IPS-18a (cell line): ENCODE data around the gene LOXHD1.

ENCODE experiments used
- H3K27ac ChIP-seq: one replicate; pipeline ENCODE4 v1.5.1; 2013; ENCODE audit warnings: low read length
- H3K27me3 ChIP-seq: one replicate; pipeline ENCODE4 v1.6.1; 2013; ENCODE audit warnings: mild to moderate bottlenecking, low read length; ENCODE audit not compliant: control insufficient read depth, insufficient read depth
- H3K36me3 ChIP-seq: one replicate; pipeline ENCODE4 v1.6.1; 2013; ENCODE audit warnings: low read depth, low read length; ENCODE audit not compliant: control insufficient read depth
- H3K4me1 ChIP-seq: one replicate; pipeline ENCODE4 v1.6.1; 2013; ENCODE audit warnings: low read depth, low read length; ENCODE audit not compliant: control insufficient read depth
- H3K4me3 ChIP-seq: one replicate; pipeline ENCODE4 v1.5.1; 2013; ENCODE audit warnings: low read length
- H3K9ac ChIP-seq: one replicate; pipeline ENCODE4 v1.6.1; 2013; ENCODE audit warnings: mild to moderate bottlenecking, low read length, moderate library complexity
- H3K9me3 ChIP-seq: one replicate; pipeline ENCODE4 v1.6.1; 2013; ENCODE audit warnings: low read depth, low read length; ENCODE audit not compliant: control insufficient read depth

Gene LOXHD1

DNA sequence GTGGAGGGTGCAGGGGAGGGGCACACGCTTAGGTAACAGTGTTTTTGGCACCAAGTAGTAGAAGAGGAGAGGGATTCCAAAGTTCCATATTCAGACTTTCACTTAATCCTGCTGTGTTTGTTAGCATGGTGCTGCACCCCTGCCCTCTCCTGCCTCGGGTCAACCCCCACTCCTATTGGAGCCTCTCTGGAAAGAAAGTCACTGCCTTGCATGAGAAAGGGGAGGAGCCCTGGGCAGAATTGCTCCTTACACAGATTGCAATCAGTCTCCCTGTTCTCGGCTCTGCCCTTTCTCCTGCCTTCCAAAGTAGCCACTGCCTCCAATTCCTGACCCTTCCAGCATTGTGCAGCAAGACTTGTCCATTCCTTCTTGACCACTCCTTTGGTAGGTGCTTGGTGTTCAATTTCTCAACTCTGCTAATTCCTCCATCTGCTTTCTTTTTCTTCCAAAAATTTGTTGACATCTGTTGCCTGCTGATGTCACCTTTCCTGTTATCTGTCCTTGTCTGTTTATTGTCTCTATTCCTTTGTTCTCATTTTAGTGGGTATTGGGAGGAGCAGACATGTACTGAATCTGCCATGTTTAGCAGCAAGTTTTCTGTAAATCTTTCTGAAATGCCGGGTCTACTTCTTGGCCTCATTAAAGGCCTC lies 225.4 kb downstream of the LOXHD1 start:
- peak overlapping the region; percentile 5 for H3K9ac ChIP-seq
- H3K9me3 ChIP-seq = no peaks in the 10 kb centered on the region
- H3K4me1 ChIP-seq = peaks cover 16% of the 10 kb centered on the region

DNA sequence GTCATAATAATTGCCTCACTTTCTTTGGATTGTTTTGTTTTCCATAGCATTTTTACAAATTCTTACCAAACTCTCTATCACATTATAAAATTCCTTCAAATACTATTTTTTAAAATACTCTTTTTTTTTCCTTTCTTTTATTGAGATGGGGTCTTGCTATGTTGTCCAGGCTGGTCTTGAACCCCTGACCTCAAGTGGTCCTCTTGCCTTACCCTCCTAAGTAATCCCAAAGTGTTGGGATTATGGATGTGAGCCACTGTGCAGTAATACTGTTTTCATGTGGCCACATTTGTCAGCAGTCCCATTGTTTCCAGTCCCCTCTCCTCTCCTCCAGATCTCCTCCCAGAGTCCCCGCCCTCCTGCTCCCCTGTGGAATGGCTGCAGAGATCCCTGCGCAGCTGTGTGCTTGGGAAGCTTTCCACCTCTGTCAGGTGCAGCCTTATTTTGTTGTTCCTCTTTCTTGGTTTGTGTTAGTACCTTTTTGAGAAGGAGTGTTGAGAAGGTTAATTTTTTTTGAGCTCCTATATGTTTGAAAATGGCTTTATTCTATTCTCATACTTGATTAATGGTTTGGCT lies 227.3 kb downstream of the LOXHD1 start:
- H3K27ac ChIP-seq = no peak overlapping the region
- H3K9ac ChIP-seq = no peak overlapping the region
- peaks cover 17% of the 10 kb centered on the region for H3K4me1 ChIP-seq
- H3K9me3 ChIP-seq = no peaks in the 10 kb centered on the region
- no peak overlapping the region for H3K4me3 ChIP-seq
- no peaks in the 10 kb centered on the region for H3K36me3 ChIP-seq
- no peaks in the 10 kb centered on the region for H3K27me3 ChIP-seq

More for the DNA sequence above, 225.4 kb downstream of the LOXHD1 start:
- Histone ChIP-seq H3K27ac (no peak overlapping the region), H3K27me3 (no peaks in the 10 kb centered on the region), H3K36me3 (no peaks in the 10 kb centered on the region), H3K4me3 (peak overlapping the region; percentile 18)

DNA sequence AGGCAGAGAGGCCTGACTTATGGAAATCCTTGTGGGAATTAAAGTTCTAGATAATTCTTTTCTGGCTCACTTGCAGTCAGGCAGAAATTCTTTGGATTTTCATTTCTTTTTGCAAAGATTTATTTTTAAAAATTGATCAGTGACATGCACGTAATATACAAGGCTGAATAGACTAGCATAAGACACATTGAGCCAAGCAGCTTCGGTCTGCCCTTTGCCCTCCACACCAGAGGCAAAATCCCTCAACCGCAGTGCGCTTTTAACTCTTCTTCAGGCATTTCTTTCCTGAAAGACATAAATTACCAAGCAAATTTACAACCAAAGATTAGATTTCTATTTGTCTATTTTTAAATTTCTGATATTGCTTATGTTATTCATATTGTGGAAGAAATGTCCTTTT lies 227.9 kb downstream of the LOXHD1 start:
- H3K27ac ChIP-seq = no peak overlapping the region
- H3K4me1 ChIP-seq = peaks cover 22% of the 10 kb centered on the region

GRCh38 chr18:46428368-46428767 lies 228.7 kb downstream of the LOXHD1 start:
- Histone ChIP-seq H3K4me3 (no peak overlapping the region), H3K9ac (no peak overlapping the region), H3K4me1 (peaks cover 16% of the 10 kb centered on the region), H3K36me3 (no peaks in the 10 kb centered on the region), H3K9me3 (no peaks in the 10 kb centered on the region), H3K27me3 (no peaks in the 10 kb centered on the region), H3K27ac (no peak overlapping the region)

More for the DNA sequence above, 227.9 kb downstream of the LOXHD1 start:
- H3K36me3 ChIP-seq = no peaks in the 10 kb centered on the region
- no peak overlapping the region for H3K4me3 ChIP-seq
- no peaks in the 10 kb centered on the region for H3K9me3 ChIP-seq
- H3K27me3 ChIP-seq = no peaks in the 10 kb centered on the region
- no peak overlapping the region for H3K9ac ChIP-seq

DNA sequence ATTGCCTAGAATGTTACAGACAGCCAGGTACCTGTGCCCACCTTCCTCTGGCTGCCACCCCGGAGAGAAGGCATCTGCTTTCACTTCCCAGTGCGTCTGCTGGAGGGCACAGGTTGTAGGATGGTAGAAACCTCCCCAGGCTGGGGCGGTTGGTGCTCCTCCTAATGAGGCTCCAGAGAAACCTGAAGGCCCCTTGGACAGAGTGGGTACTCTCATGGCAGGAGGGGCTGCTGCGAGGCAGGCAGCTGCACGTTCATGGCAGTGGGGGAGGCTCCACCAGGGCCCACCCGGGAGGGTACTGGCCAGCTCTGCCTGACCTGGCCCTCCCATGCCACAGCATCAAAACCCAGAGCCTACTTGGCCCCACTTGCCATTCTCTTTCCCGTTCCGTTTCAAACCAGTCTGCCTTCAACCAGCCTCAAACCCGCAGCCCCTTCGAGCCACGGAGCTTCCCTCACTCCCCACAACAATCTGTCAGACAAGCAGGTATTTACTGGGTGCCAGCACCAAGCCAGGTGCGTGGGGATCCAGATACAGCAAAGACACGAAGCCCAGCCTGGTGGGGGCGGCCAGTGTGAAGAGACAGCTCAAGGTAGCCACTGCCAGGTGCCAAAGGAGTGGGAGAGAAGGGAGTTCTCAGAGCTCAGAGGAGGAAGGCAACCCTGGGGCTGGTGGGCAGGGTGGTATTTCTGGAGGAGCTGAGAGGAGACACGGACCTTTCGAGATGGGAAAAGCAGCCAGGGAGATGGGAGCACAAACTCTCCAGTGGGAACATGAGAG lies 229.6 kb downstream of the LOXHD1 start:
- H3K9me3 ChIP-seq = no peaks in the 10 kb centered on the region

More for the DNA sequence above, 229.6 kb downstream of the LOXHD1 start:
- Histone ChIP-seq H3K36me3 (no peaks in the 10 kb centered on the region), H3K27ac (no peak overlapping the region), H3K9ac (no peak overlapping the region), H3K4me1 (peaks cover 16% of the 10 kb centered on the region), H3K27me3 (no peaks in the 10 kb centered on the region), H3K4me3 (no peak overlapping the region)
